ENCODE measurements around the gene PRR35.

The PRR35 gene

DNA sequence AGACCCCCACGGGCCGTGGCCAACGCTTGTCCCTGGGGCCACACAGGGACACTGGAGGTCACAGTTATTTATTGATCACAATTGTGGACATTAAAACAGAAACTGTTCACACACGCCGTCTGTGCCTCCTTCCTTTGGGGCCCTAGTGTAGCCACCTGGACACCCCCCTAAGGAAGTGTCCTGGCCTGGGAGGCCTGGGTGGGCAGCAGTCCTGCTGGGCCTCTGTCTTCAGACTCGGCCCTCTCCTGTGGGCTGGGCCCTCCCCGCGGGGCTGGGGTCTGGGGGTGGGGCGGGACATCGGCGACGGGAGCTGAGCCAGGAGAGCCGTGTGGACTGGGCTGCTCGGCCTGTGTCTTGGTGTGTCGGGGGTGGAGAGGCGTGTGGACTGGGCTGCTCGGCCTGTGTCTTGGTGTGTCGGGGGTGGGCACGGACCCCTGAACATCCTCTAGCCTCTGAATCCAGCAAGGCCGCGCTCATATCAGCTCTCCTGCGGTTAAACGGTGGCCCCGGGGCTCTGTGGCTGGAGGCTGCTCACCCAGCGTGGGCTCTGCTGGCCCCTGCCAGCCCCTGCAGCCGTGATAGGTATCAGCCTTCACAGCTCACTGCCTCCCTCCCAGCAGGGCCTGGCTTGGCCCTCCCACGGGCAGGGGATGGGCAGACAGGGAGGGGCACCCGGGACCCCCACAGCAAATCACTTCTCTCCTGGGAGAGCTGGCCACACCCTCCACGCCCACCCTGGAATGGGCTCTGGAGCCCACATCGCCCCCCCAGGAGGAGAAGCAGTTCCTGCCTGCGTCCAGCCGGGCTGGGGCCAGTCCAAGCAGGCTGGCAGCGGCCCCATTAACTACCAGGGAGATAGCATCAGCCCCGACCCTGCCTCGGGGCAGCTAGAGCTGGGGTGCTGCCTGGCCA is 5.5 kb downstream of the PRR35 start:
- no peak for DNase-seq

DNA sequence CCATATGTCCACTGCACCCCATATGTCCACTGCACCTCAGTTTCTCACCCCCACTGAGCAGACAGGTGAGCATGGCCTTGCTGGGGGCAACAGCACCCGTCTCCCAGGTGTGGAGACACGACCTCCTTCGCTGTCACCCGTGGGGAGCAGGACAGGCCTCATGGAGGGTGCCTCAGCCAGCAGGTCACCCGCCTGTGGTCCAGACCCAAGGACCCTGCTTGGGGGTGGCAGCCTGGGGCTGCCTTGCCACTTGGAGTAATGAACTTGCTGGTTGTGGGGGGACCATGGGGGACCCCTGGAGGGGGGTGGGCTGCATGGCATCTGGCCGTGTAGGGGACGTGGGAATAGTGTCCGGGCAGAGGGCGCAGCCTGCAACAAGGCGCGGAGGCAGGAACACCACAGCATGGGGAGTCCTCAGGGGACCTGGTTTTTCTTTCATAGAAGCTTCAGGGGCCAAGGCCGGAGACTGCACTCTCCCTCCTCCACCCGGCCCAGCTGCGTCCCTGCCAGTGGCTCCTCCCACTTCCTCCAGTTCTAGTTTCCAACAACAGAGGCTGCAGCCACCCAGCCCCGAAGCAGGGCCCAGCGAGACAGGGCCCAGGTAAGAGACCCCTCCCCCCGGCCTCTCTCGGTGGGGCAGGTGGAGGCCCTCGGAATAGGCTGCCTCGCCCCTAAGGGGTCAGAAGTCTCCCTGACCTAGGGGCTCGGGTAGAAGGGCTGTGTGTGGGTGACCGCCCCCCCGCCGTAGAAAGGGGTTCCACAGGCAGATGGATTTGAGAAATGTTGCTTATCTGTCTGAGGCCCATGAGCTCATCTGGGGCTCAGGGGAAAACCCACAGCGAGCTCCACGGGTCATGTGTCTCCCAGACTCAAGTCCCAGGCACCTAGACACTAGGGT is 6.5 kb downstream of the PRR35 start, which contains the start of gene NHLRC4:
NHLRC4 (plus strand) TSS at position 531 of the 898 bp plus-strand sequence. CDS start 1,043 bp downstream, outside the sequence.
- DNase-seq, result peak; percentile 45

GRCh38 chr16:567373-568256 is 7.4 kb downstream of the PRR35 start:
- DNase-seq, result no peak

- DNase-seq, result no peak
These were observed 8.4 kb downstream of the PRR35 start for GRCh38 chr16:568401-569258.

DNA sequence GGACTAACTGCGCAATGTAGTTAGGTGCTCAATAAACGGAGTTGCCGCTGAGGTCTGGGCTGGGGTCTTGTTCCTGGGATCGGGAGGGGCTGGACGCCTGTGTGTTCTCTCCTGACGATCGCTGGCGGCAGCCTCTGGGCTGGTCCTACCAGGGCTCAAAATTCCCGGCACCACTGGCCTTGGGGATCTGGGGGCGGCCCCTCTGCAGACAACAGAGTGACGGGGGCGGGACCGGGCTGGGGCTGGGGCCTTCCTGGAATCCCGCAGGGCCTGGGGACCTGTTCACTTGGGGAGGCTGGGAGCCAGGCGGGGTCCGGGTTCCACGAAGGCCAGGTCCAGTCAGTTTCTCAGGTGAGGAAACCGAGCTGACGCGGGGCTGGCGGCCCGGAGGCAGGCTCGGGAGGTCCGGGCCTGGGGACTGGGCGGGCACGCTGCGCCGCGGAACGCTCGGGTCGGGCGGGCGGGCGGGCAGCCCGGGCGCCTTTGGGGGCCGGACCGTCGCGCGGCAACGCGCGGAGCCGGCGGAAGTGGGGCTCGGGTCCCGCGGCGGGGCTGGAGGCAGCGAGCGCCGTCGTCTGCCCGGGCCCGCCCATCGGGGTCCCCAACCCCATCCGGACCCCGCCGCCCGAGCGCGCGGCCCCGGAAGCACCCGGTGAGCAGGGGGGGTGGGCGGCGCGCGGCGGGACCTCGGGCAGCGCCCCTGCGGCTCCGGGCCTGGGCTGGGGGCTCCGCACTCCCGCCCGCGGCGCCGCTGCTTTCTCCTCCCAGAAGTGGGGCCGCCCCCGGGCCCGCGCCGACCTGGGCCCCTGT is 9.5 kb downstream of the PRR35 start, which contains the start of gene PIGQ:
PIGQ (plus strand) TSS at position 524 of the 810 bp plus-strand sequence. CDS start 4,107 bp downstream, outside the sequence.
- DNase-seq, result peak; percentile 63

GRCh38 chr16:572865-573650 is 12.9 kb downstream of the PRR35 start:
- DNase-seq, result no peak

- DNase-seq, result no peak
These were observed 14.0 kb downstream of the PRR35 start for GRCh38 chr16:574021-574760.

DNA sequence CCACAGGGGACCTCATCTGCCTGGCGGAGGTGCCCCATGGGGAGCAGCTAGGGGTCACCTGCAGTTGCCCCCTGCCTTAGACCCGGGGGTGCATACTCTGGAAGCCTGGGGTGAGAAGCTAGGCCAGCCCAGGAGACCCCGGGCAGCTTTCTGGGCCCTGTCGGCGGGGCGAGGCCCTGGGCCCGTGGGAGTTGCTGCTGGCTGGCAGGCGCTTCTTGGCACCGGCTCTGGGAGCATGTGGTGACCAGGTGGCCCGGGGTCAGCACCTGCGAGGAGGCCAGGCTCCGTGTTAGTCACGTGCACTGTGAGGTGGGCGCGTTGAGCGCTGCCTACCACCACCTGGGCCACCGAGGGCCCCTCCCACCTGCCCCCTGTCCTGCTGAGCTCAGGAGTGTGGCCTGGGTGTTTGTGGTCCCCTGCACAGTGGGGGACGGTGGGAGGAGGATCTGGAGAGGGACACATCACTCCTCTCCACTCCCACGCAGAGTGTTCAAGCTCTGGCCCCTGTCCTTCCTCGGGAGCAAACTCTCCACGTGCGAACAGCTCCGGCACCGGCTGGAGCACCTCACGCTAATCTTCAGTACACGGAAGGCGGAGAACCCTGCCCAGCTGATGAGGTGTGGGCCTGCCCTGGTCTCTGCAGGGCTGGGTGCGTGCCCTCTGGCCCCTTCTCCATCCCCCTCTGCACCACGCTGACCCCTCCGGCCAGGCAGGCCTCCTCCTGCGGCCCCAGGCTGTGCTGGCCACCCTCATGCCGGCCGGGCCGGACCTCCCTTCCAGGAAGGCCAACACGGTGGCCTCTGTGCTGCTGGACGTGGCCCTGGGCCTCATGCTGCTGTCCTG is 15.4 kb downstream of the PRR35 start:
- DNase-seq, result no peak

DNA sequence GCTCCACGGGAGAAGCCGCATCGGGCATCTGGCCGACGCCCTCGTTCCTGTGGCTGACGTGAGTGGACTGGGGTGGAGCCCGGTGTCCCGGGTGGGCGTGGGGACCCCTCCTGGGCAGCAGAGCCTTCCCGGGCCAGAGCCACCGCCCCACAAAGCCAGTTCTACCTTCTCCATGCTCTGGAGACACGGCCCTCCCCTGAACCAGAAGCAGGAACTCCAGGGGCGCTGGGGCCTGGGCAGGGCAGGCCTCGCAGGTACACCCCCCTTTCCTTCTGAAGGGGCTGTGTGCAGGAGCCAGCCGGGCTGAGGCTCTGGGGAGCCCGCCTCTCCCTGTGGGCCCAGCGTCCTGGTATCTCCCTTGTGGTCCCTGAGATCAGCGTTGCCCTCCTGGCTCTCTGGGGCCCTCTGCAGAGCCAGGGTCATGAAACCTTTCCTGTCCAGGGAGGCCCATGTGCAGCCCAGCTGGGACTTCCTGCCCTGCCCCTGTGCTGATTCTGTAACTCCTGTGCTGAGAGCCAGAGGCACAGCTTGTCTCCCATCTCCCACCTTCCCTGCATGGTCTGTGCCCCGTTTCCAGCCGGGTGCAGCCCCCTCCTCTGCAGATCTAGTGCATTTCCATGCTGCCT is 16.1 kb downstream of the PRR35 start:
- no peak for DNase-seq

GRCh38 chr16:576823-577201 is 16.6 kb downstream of the PRR35 start:
- no peak for DNase-seq

- no peak for DNase-seq
These were observed 17.6 kb downstream of the PRR35 start for GRCh38 chr16:577796-578195.

DNA sequence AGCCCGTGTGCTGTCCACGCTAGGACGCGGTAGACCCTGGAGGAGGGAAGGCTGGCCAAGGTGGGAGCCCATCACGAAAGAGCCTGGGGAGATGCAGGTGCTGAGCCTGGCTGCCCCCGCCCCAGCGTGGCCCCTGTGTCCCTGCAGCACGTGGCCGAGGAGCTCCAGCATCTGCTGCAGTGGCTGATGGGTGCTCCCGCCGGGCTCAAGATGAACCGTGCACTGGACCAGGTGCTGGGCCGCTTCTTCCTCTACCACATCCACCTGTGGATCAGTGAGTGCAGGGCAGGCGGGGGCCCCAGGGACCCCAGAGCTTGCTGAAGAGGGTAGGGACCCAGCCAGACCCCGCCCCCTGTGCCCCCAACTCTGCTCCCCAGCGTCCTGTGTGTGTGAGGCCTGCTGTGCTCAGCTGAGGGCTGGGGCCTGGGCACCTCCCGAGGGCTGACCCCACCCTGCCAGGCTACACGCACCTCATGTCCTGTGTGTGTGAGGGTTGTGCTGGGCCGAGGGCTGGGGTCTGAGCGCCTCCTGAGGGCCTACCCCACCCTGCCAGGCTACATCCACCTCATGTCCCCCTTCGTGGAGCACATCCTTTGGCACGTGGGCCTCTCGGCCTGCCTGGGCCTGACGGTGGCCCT is 18.2 kb downstream of the PRR35 start:
- no peak for DNase-seq

- DNase-seq, result peak; percentile 73
These were observed 18.7 kb downstream of the PRR35 start for GRCh38 chr16:578870-579405.

GRCh38 chr16:580141-580945 is 20.1 kb downstream of the PRR35 start:
- no peak for DNase-seq

DNA sequence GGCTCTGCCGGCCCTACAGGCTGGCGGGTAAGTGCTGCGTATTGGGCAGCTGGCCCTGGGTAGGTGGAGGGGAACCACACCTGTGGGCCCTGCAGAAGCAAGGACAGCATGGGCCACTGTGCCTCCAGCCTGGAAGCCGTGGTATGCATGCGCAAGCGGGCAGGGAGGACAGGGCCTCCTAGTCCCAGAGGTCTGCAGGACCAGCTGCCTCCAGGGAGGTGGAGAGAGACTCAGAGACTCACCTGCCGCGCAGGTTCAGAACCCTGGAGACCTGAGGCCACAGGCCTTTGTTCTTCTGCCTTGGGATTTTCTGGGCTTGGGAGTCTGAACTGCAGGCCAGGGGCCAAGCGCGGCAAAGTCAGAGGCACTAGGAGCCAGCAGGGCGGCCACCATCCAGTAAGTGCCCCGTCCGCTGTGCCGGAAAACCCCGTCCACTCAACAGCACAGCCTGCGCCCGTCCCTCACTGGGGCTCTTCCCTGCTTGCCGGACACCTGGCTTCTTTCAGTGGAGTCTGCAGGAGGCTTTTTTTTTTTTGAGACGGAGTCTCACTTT is 20.8 kb downstream of the PRR35 start:
- DNase-seq, result no peak
